ENCODE results near the gene HS6ST1. TPM values are rescaled to one million over a fixed set of nuclear protein-coding genes. Genes with fewer than 3 reads are reported as not detected.
"Not testable (repeated sequence)": the region's sequence is repeated elsewhere in the genome, so short reads cannot be mapped to it uniquely, and the experiment has no call there.

Gene HS6ST1
- total and polyA plus RNA-seq, 2 donors (not counting 3 experiments of a cell fraction or from before 2014, with no cell fraction given): 12.8 to 19.4 TPM

- DNase-seq (ENCODE audit: low read depth, low spot score) (no peak), FAIRE-seq (no peak)
- H3K4me3 ChIP-seq (replicated peaks in 1 of 3; ENCODE audit: insufficient read depth in 1 of 3, low read depth in 1 of 3, low read length in 3 of 3): no peak overlapping the region
- H3K9me3 ChIP-seq (replicated peaks; ENCODE audit: control insufficient read depth, insufficient read depth, low read length): no peaks in the 10 kb centered on the region
- dilution Hi-C loops (cut with MboI; ENCODE audit: extremely low pct_ligation_motif_present, low sequenced_read_pairs): no loop called here
- no peak overlapping the region for H3K27ac ChIP-seq (ENCODE audit: insufficient read depth, low read depth, low read length)
- TF ChIP-seq FOS (IDR thresholded peaks at IDR 0.05; ENCODE audit: borderline replicate concordance, insufficient read depth, low read length) (no peak), MYC (IDR thresholded peaks at IDR 0.05; ENCODE audit: low read depth, low read length) (no peak), JUN (IDR thresholded peaks at IDR 0.05; ENCODE audit: borderline replicate concordance, insufficient read depth, insufficient read length, low read depth) (no peak), GATA2 (IDR thresholded peaks at IDR 0.05; ENCODE audit: insufficient read depth, insufficient read length, low read depth, low read length) (no peak), POLR2AphosphoS5 (IDR thresholded peaks at IDR 0.05; ENCODE audit: insufficient read depth, low read depth, low read length) (no peak), MAX (IDR thresholded peaks at IDR 0.05; ENCODE audit: insufficient read depth, insufficient read length) (no peak), EZH2 (IDR thresholded peaks at IDR 0.05; ENCODE audit: borderline replicate concordance, low read depth, low read length, severe bottlenecking) (no peak), CTCF (IDR thresholded peaks at IDR 0.05; ENCODE audit: extremely low read depth in 1 of 2, insufficient read depth in 1 of 2, low read depth in 1 of 2, low read length in 2 of 2) (no peak), POLR2A (IDR thresholded peaks at IDR 0.05; ENCODE audit: low read depth, low read length) (no peak)
- H3K9ac ChIP-seq (replicated peaks; ENCODE audit: extremely low read depth, insufficient read depth, low read length): no peak overlapping the region
- H3K36me3 ChIP-seq (ENCODE audit: control insufficient read depth in 2 of 2, extremely low read depth in 1 of 2, insufficient read depth in 2 of 2, low read length in 2 of 2): no peaks in the 10 kb centered on the region
- BruUV-seq (replicated peaks): no TSS peak
- ChIA-PET POLR2A (no interaction called here), CTCF (interaction anchor here (1.0 kb wide), 1 partner anchor 67 kb away, joined by 4 read pairs; no protein-coding TSS in a partner anchor)
- intact Hi-C loops (cut with micrococcal nuclease): no loop called here
- no peaks in the 10 kb centered on the region for H3K4me1 ChIP-seq (ENCODE audit: control insufficient read depth, extremely low read depth, insufficient read depth, low read length)
- no peak overlapping the region for H2AFZ ChIP-seq (ENCODE audit: low read depth, low read length)
- no peak overlapping the region for H3K4me2 ChIP-seq (ENCODE audit: insufficient read depth, low read length)
- no peaks in the 10 kb centered on the region for H4K20me1 ChIP-seq (replicated peaks; ENCODE audit: control insufficient read depth, extremely low read depth, insufficient read depth, low read length)
- H3K79me2 ChIP-seq (ENCODE audit: control insufficient read depth, insufficient read depth, low read length): no peaks in the 10 kb centered on the region
- peaks cover 9 to 10% of the 10 kb centered on the region in 2 experiments for H3K27me3 ChIP-seq (ENCODE audit: control insufficient read depth in 2 of 2, insufficient read depth in 2 of 2, low read length in 2 of 2)
- H3K9me1 ChIP-seq (replicated peaks; ENCODE audit: control insufficient read depth, extremely low read depth, insufficient read depth, low read length): no peaks in the 10 kb centered on the region
Measured at GRCh38 chr2:128252501-128252900, 66.2 kb downstream of the HS6ST1 start.

GRCh38 chr2:128252086-128252485, 66.6 kb downstream of the HS6ST1 start:
- H3K4me1 ChIP-seq (ENCODE audit: control insufficient read depth, extremely low read depth, insufficient read depth, low read length); H3K79me2 ChIP-seq (ENCODE audit: control insufficient read depth, insufficient read depth, low read length); dilution Hi-C loops (cut with MboI; ENCODE audit: extremely low pct_ligation_motif_present, low sequenced_read_pairs); DNase-seq (ENCODE audit: low read depth, low spot score); FAIRE-seq; intact Hi-C loops (cut with micrococcal nuclease); H3K27ac ChIP-seq (ENCODE audit: insufficient read depth, low read depth, low read length); H3K9me3 ChIP-seq (replicated peaks; ENCODE audit: control insufficient read depth, insufficient read depth, low read length); H2AFZ ChIP-seq (ENCODE audit: low read depth, low read length); H3K4me3 ChIP-seq (replicated peaks in 1 of 3; ENCODE audit: insufficient read depth in 1 of 3, low read depth in 1 of 3, low read length in 3 of 3); H3K36me3 ChIP-seq (ENCODE audit: control insufficient read depth in 2 of 2, extremely low read depth in 1 of 2, insufficient read depth in 2 of 2, low read length in 2 of 2); H4K20me1 ChIP-seq (replicated peaks; ENCODE audit: control insufficient read depth, extremely low read depth, insufficient read depth, low read length); BruUV-seq (replicated peaks); H3K9ac ChIP-seq (replicated peaks; ENCODE audit: extremely low read depth, insufficient read depth, low read length); H3K9me1 ChIP-seq (replicated peaks; ENCODE audit: control insufficient read depth, extremely low read depth, insufficient read depth, low read length); POLR2A ChIA-PET; H3K4me2 ChIP-seq (ENCODE audit: insufficient read depth, low read length): not testable (repeated sequence)
- CTCF ChIA-PET: interaction anchor here (1.0 kb wide), 1 partner anchor 67 kb away, joined by 4 read pairs; no protein-coding TSS in a partner anchor
- peaks cover 8 to 10% of the 10 kb centered on the region in 2 experiments for H3K27me3 ChIP-seq (ENCODE audit: control insufficient read depth in 2 of 2, insufficient read depth in 2 of 2, low read length in 2 of 2)
